Omental fat pad (tissue), 4 donors: ENCODE results near the gene RCC2. TPM values are rescaled to one million over a fixed set of nuclear protein-coding genes. Genes with fewer than 3 reads are reported as not detected.

Experiments
- ATAC-seq: fragments of 150-250 bp; one replicate; pipeline ENCODE4 v1.9.1; 2016; ENCODE audit warnings: mild to moderate bottlenecking, moderate library complexity; ENCODE audit not compliant: low FRiP score
- DNase-seq: peaks from one replicate; pipeline ENCODE4 v3.0.0-alpha.2; 2019; ENCODE audit warnings: low spot score
- total RNA-seq, 4 donors: library from RNA; depleted of rRNA; stranded (reverse); fragments of >200 nt; gene quantifications; one replicate each; pipeline ENCODE4 v1.1.0, GENCODE V29; 2016
- TF ChIP-seq, protein P1 (sequence below), 3 donors: fragments of 450-650 bp; IDR thresholded peaks; one replicate each; pipeline ENCODE4 v1.5.1; 2016 to 2017; ENCODE audit warnings: antibody characterized with exemption in 3 of 3, mild to moderate bottlenecking in 3 of 3, moderate library complexity in 2 of 3

RCC2 gene
- total RNA-seq, 4 donors from 2014 or later = 20.9 to 44.4 (median 26.6) TPM

DNA sequence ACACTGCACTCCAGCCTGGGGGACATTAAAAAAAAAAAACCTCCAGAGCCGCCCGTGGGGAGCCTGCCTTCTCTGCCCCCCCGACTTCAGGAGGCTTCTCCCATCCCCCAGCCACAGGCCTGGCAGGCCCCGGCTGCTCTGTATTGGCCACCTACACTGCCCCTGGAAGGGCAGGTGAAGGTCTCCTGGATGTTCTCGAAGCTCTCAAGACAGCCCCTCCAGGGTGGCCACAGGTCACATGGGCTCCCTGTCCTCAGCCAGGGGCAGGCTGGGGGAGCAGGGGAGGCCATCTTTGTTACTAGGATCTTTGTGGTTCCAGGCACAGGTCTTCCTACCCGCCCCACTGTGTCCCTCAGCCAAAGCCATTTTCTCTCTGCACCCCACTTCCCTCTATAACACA lies 34.7 kb downstream of the RCC2 start:
- ATAC-seq (no peak), DNase-seq (no peak)
- TF ChIP-seq, protein P1, sequence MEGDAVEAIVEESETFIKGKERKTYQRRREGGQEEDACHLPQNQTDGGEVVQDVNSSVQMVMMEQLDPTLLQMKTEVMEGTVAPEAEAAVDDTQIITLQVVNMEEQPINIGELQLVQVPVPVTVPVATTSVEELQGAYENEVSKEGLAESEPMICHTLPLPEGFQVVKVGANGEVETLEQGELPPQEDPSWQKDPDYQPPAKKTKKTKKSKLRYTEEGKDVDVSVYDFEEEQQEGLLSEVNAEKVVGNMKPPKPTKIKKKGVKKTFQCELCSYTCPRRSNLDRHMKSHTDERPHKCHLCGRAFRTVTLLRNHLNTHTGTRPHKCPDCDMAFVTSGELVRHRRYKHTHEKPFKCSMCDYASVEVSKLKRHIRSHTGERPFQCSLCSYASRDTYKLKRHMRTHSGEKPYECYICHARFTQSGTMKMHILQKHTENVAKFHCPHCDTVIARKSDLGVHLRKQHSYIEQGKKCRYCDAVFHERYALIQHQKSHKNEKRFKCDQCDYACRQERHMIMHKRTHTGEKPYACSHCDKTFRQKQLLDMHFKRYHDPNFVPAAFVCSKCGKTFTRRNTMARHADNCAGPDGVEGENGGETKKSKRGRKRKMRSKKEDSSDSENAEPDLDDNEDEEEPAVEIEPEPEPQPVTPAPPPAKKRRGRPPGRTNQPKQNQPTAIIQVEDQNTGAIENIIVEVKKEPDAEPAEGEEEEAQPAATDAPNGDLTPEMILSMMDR (IDR thresholded peaks at IDR 0.05) = no peak

GRCh38 chr1:17404034-17404684 lies 35.3 kb downstream of the RCC2 start:
- TF ChIP-seq, protein P1 (IDR thresholded peaks at IDR 0.05) = no peak
- DNase-seq (no peak), ATAC-seq (no peak)

DNA sequence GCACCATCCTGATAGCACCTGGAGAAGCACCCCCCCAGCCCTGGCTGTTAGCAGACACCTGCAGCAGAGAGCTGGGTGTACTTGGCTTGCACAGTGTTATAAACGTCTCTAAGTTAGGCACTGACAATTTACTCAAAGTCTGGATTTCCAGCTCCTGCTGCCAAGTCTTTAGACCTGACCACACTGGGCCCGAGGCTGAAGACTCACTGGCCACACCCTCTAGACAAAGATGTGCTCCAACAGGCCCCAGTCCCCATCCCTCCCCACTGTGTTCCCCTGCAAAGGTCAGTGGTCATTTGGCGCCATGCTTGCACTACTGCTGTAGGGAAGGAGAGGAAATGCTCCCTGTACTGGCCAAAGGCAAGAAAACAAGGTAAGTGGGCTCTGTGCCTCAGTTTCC lies 36.4 kb downstream of the RCC2 start:
- TF ChIP-seq, protein P1 (IDR thresholded peaks at IDR 0.05) = no peak
- ATAC-seq = no peak
- DNase-seq = no peak

GRCh38 chr1:17401841-17402240 lies 37.6 kb downstream of the RCC2 start:
- no peak for ATAC-seq
- no peak for DNase-seq
- TF ChIP-seq, protein P1 (IDR thresholded peaks at IDR 0.05) = no peak

DNA sequence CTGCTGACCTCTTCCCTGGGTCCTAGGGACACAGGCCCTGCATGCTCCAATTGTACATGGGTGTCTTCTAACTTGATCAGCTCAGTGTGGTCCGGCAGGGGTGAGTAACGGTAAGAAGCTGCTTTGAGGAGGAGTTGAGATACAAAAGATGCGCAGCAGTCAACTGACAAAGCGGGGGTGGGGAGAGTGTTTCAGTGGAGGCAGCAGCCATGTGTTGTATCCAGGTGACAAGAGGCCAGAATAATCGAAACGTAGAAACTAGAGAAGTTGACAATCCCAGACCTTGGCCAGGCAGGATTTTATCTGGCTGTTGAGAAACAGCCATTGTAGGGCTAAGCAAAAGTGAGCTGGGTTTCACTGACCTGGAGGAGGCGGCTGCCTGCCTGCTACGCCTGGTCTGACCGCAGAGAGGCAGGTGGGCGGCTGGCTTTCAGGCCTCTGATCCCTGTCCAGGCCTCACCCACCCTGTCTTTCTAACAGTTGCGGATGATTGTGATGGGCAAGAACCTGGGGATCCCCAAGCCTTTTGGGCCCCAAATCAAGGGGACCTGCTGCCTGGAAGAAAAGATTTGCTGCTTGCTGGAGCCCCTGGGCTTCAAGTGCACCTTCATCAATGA lies 38.6 kb downstream of the RCC2 start:
- DNase-seq (no peak), ATAC-seq (no peak)
- TF ChIP-seq, protein P1 (IDR thresholded peaks at IDR 0.05) = no peak

- DNase-seq (no peak), ATAC-seq (no peak)
- TF ChIP-seq, protein P1 (IDR thresholded peaks at IDR 0.05) = no peak
Measured at GRCh38 chr1:17397910-17398695, 41.4 kb downstream of the RCC2 start.
